ENCODE results near the gene HS3ST5.
"Not testable (repeated sequence)": the region's sequence is repeated elsewhere in the genome, so short reads cannot be mapped to it uniquely, and the experiment has no call there.

The HS3ST5 gene

DNA sequence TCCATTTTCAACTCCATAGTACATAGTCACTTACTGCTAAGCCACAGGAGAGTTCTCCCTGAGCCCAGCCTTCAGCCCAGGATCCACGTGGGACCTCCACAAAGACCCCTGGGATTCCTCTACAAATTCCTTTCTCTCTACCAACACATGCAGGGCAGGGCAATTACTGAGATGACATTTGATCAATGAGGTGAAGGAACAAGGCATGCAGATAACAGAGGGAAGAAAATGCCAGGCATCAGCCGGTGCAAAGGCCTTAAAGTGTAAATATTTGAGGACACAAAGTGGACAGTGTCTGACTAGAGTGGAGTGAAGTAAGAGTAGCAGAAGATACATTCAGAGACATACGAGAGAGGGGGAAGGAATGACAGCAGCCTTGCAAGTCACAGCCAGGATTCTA is 70.2 kb downstream of the HS3ST5 start:
- no peak for DNase-seq

DNA sequence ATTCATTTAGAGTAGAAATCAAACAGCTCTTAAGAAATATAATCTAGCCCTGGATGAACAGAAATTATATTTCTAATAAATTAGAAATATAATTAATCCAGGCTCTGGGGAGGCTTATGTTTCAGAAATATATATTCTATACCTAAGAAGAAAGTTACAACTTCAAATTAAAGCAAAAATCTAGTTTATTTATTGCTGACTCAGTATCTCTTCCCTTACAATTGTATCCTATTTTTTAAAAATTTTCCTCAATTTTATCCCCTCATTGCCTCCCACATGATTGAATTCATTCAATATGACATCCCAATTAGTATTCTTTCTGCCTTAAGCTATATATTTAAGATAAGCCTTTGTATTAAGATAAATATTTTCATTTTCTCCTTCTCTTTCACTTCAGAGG is 71.4 kb downstream of the HS3ST5 start:
- no peak for DNase-seq

DNA sequence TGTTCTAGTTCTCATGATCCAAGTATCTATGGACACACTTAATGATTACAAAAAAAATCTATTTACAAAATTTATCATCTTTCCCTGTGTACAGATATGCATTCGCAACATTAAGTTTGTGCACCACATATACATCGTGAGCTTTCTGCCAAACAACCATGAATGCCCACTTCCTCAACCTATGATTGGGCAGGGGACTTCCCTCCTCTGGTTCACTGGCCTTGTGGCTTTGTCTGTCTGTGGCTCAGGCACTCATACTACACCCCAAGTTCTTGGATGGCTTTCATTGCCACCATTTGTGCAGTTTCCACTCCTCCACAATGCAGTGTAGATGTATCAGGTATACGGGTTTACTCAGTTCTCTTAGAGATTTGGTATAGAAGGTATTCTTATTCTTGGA is 74.9 kb downstream of the HS3ST5 start:
- no peak for DNase-seq

DNA sequence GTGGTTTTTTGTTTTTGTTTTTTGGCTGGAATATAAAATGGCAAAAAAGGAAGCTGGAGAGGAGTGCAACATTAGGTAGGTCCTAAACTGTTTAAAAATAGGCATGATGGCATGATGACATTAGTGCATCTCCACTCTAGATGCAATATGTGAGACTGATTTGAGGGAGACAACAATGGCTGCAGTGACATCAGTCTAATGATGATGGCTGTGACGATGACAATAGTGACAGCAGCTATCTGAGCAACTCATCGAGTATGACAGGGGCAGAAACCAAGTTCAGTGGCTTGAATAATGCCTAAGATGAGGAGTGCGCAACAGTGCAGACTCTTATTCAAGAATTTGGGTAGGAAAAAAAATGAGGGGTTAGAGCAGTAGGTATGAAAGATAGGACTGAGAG is 82.0 kb downstream of the HS3ST5 start:
- DNase-seq = no peak

DNA sequence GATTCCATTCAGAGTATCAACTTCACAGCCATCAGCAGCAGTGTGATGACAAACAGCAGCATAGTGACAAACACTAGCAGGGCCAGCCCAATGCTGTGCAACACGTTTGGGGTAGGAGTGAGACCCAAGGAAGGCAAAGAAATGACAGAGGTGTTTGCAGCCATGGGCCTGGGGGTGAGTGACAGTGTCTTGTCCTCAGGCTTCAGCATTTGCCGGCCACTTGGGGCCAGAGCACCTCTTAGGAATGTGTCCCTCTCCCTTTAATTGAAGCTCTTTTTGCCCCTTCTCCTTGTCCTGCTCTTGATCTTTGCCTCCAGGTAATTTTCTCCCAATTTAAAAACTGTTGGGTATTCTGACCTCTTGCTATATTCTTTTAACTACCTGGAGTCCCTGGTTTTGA is 84.4 kb downstream of the HS3ST5 start:
- no peak for DNase-seq

DNA sequence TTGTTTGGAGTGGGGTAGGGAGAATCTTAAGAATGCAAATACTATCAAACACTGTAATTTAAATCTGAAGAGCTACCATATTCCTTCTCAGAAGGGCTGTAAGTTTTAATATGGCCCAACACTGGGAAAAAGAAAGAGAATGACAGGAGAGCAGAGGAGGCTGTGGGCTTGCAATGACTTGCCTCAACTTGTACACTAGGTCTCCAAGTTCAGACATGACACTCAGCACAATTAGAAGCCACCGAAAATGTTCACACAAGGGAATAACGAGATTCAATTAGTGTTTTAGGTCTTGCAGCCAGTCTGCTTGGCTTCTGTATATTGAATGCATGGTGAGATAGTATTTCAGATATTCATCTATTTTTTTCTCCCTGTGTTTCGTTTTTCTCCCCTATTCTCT is 89.4 kb downstream of the HS3ST5 start:
- no peak for DNase-seq

DNA sequence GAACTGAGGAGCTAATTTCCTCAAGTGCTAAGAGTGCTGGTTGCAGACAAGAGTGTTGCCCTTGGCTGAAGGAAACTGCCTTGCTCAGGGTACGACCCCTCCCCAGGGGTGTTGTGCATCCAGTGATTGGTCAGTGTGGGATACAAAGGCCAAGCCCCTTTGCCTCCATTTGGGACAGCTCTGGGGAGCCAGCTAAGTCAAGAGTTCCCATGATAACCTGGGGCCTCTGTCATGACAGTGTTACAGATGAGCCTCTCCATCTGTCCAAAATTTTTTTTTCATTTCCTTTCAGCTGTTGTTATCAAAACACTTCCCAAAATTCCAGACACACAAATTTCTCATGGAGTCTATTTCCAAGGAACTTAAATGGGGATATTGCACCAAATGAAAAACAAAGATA is 93.3 kb downstream of the HS3ST5 start:
- DNase-seq = no peak

DNA sequence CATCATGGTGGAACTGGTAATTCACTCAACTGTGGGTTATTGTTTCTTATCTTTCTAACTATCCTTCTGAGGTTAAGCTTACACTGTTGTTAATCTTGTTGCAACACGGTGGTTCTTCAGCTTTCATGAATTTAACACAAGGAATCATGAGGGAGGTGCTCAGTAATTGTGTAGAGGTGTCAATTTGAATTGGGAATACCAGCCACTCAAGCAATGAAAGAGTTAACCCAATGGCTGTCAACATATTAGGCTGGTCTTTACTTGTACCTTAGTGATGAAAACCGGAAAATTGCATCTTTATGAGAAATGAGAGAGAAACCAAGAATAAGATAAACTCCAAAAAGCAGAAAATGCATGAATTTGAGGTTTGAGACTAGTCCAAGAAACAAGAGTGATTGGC is 95.7 kb downstream of the HS3ST5 start:
- no peak for DNase-seq

DNA sequence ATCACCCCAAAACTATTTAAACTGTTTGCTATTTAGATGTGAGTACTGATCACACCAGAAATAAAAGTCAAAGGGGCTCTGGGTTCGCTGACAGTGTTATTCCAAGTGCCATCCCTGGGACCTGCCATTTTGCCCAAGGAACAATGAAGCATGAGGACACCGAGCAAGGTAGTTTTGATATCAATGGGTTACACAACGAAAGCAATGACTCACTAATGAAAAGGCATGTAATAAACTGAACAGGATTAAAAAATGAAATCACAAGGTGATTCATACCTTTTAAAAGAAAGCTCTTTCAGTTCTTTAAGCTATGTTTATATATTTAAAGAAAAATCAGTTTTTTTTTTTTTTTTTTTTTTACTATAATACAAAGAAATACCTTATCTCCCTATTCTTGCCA is 102.0 kb downstream of the HS3ST5 start:
- no peak for DNase-seq

DNA sequence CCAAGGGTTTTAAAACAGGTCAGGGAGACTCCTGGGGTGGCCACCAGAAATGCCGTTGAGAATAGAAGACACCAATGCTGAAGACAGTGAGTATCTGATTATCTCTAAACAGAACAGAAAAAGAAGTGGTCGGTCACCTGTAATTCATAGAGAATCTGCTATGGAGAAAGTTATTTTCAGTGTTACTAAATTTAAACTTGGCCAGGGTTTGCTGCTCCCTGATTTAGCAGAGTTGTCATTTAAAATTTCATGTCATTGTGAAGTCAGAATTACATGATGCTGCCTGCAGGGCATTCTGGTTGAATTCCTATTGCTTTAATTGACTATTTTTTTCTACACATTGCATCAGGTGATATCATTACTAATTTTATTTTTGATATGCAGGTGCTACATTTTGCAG is 114.1 kb downstream of the HS3ST5 start:
- no peak for DNase-seq

DNA sequence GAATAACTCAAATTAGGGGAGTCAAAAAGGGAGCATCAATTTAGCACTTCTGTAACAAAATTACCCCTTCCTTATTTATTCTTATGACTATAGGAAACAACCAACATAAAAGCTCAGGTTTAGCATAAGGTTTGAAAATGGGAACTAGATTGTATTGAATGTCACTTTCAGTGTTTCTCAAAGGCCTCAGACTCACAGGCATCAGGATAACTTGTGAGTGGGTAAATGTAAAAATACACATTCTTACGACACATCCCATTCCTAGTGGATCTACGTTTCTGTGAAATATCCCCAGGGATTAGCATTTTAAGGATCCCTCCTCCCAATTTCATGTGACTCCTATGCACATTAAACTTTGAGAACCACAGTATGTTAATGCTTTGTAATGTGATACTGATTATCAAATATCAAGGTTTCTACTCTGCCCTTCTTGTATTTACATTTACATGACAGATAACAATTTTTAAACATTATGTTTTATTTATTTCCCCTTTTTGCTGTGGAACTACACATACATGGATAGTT is 114.8 kb downstream of the HS3ST5 start:
- no peak for DNase-seq

DNA sequence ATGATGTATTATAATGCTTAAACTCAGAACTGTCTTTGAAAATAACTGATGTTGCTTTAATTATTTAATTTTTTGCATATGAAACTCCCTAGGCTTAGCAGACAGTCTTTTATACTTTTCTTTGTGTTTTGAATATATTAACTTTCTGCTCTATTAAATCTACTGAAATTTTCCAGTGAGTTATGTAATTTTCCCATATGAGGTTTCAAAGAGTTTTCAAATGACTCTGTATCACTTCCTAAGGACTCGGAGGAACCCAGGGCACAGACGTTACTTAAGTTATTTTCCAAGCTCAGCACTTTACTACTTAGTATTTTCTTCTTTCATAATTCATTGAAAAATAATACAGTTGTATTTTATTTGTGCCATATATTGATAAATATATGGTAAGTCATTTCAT is 122.6 kb downstream of the HS3ST5 start:
- DNase-seq = no peak

DNA sequence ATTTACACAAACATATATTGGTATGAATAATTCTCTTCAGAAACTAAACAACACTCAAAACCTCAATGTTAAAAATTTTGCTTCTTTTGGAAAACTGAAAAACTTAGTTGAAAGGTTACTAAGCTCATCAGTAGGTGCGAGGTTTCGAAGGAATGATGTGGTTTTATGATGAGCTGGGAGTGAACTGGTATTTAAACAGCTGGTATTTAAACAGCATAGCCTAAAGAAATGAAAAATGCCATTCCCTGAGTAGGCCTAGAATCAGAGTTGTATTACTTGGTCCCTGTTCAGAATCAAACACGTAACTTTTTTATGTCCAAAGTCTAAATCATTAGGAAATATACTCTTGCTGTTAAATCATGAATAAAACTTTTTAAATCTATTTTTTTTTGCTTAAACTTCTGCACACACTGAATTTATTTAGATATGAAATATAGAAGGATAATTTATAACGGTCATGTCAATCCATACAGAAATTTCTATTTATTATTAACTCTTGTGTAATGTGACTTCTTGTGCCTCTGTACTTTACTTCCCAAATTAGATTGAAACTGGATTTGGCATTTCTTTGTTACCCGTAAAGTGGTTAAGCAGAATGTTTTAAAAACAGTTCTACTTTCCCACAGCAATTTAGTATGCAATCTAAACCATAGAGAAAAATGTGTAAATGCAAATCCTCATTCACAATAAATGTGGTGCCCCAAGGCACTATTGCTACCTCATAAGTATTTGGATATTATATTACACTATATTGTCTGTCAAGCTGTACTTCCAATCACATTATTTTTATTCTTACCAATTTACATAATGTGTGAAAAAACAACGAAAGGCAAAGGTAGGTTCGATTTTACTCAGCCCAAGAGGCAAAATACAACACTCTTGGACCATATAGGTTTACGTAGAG is 124.1 kb downstream of the HS3ST5 start:
- DNase-seq = no peak

DNA sequence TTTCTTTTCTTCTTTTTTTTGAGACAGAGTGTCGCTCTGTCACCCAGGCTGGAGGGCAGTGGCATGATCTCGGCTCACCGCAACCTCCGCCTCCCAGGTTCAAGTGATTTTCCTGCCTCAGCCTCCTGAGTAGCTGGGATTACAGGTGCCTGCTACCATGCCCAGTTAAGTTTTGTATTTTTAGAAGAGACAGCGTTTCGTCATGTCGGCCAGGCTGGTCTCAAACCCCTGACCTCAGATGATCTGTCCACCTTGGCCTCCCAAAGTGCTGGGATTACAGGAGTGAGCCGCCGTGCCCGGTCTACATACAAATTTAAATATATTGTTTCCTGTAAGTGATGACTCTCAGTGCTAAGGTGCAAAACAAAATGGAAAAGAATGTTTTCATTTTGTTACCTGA is 124.8 kb downstream of the HS3ST5 start:
- not testable (repeated sequence) for DNase-seq

DNA sequence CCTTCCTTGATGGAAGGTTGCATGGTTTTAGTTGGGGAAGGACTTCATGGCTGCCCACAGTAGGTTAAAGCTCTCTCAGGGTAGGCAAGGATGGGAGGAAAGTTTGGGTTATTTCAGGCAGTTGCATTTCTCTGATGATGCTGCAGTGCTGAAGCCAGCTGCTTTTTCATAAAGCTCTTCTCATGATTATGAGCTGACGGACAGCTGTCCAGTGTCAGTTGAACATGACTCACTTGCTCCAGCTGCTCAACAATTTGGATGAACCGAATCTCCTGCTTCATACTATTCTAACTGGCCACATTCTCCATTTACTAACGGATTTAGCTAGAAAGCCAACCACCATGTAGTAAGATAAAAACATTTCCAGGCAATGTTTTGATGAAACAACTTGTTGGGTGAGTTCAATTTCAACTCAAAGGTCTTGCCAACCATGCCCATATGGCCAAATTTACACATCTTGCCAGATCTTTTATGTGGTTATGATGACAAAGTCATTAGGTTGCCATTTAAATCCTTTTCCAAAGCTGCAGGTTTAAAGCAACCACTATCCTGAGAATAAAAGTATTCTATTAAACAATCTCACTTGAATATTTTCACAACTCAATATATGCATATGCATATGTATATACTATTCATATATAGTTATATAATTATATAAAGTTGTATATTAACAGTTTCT is 125.9 kb downstream of the HS3ST5 start:
- DNase-seq = no peak

DNA sequence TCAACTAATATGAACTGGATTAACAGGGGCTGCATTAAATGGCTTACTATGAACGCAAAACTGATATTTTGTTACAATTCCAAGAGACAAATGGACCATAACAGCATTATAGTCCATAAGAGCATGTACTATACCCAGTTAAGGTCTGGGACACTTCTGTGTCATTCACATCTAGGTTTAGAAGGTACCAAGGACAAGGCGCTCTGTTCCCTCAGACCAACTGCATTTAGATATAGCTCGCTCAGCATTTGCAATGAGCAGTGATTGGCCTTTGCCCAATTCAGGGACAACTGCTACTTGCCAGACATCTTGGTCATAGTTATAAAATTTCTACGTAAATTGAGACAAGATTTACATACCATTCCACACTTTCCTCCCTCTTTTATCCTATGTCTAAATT is 132.4 kb downstream of the HS3ST5 start:
- no peak for DNase-seq

DNA sequence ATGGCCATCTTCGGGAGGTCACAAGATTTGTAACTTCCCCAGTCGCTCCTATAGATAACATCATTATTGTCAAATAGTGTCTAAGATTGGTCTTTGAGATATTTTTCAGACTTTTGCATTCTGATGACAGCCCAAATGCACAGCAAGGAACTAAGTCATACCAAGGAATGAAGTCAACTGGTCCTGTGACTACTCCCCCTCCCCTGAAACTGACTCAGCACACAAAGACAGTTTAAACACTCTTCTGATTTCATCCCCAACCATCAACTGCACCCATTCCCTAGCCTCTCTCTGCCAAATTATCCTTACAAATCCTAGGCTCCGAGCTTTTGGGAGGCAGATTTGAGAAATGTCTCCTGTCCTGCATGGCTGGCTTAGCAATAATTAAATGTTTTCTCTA is 139.4 kb downstream of the HS3ST5 start:
- DNase-seq = no peak

DNA sequence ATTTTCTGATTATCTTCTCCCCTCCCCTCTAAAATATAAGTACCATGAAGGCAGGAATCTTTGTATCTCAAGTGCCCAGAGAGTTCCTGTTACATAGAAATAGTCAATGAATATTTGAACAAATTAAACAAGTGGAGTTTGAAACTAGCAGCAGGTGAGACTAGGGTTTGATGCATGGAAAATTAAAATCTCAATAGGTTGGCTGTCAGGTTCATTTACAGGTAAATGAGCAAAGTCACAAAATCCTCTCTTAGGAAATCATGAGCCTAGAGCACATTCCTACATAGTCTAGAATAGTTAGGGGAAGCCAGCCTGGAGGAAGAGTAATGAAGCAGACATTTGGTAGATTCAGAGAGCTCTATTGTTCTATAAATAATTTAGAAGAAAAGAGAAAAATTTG is 140.4 kb downstream of the HS3ST5 start:
- DNase-seq = no peak

DNA sequence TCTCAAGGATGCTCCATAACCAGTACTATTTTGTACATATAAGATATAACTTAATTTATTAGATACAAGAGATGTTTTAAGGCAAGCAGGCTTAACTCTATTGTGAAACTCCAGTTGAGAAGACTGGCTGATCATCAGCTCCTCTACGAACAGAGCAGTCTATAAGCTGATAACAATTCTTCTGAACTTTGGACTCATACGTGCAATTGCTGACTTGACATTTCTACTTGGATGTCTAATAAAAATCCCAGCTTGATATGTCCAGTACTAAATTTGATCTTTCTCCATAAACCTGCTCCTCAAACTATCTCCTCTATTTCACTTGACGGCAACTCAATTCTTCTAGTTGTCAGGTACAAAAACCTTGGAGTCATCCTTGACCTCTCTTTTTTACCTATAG is 141.9 kb downstream of the HS3ST5 start:
- no peak for DNase-seq

DNA sequence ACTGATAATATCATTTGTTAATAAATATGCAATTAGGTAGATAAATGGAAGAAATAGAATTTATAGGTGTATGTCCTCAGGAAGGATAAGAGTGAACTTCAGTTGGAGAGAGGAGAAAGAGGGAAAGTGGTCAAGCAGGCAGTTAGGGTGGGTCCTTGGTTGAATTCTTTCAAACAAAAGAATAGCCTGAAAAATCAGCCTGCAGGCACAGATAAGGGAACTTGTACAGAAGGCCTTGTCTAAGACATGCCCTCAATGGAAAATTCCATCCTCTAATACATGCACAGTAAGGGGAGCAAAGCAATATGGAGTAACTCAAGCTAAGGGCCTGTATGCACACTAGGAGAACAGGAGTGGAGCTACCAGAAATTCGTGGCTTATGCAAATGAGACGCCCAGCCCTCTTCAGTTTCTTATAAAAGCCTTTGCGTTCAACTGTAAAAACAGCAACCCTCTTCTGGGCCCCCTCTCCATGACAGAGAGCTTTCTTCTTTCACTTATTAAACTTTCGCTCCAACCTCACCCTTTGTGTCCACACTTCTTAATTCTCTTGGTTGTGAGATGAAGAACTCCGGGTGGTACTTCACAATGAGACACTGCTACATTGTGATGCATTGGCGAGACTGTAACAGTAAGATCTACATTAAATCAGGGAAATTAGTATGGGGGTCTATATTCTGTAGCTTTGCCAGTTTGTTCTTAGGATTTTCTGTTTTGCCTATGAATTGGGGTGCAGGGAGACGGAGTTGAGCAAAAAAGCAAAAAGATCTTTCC is 147.0 kb downstream of the HS3ST5 start:
- no peak for DNase-seq

DNA sequence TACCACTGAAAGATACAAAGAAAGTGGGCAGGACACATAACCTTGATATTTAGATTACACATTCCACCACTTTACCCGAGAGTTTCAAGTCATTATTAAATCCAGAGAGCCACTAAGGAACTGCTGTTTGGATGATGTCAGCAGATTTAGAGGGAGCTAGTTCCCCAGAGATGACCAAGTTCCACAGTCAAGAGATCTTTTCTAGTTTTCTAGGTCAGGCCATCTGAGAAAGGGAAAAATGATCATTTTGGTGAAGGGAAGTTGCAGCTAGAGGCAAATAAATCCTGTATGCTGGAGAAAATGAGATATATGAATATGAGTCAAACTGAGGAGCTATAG is 147.8 kb downstream of the HS3ST5 start:
- no peak for DNase-seq

DNA sequence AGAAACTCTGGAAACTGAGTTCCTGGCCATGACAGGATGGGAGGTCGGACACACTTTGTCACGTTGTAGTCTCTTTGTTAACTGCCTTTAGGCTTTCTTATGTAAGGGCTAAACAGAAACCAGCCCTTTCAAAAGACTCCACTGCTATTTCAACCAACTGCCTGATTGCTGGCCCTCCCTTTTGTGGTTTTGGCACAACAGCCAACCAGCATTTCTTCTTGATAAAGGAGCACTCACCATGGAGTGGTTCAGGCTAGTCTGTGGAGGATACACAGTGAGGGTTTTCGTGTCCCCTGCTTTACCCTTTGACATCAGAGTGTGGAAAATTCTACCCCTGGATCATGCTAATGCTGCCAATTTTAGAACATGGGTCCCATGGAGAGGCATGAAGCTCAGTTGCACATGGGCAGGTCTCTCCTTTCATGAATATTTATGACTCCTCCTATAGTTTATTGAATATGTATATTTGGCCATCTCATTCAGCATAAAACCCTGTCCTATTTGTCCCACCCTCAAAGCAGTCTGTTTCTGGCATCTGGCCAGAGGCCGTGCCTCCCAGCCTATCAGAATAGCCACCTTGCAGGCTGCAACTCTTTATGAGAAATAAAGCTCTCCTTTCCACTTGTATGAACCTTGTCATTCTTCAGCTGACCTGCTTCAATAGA is 148.3 kb downstream of the HS3ST5 start:
- DNase-seq = no peak

DNA sequence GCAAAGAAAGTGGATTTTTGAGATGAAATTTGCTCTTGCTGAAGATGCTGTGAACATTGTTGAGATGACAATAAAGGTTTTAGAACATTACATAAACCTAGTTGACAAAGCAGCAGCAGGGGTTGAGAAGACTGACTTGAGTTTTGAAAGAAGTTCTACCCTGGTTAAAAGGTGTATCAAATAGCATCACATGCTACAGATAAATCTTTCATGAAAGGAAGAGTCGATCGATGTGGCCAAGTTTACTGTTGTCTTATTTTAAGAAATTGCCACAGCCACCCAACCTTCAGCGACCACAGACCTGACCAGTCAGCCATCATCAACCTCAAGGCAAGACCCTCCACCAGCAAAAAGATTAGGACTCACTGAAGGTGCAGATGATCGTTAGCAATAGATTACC is 155.3 kb downstream of the HS3ST5 start:
- no peak for DNase-seq
